Islet precursor cell (in vitro differentiated cells): ENCODE results near the gene PIAS4.

Experiments used
- DNase-seq: peaks from one replicate; pipeline ENCODE4 v3.0.0-alpha.2; 2018

The PIAS4 gene

DNA sequence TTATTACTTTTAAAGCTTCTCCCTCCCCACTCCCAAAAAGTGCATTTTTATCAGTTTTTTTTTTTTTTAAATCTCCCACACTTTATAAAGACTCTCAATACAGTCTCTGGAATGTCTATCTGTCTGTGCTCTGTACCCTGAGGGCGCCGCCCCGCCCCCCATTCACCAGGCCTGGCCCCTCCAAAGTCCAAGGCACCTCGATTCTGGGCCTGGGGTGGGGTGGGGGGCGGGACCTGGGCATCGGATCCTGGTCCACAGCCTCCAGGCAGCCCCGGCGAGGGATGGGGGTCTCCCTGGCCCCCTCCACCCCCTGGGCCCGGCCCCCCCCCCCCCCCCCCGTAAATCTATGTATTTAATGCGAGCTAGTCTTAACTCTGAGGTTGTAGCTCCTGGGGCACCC is 35.9 kb downstream of the PIAS4 start:
- no peak for DNase-seq

DNA sequence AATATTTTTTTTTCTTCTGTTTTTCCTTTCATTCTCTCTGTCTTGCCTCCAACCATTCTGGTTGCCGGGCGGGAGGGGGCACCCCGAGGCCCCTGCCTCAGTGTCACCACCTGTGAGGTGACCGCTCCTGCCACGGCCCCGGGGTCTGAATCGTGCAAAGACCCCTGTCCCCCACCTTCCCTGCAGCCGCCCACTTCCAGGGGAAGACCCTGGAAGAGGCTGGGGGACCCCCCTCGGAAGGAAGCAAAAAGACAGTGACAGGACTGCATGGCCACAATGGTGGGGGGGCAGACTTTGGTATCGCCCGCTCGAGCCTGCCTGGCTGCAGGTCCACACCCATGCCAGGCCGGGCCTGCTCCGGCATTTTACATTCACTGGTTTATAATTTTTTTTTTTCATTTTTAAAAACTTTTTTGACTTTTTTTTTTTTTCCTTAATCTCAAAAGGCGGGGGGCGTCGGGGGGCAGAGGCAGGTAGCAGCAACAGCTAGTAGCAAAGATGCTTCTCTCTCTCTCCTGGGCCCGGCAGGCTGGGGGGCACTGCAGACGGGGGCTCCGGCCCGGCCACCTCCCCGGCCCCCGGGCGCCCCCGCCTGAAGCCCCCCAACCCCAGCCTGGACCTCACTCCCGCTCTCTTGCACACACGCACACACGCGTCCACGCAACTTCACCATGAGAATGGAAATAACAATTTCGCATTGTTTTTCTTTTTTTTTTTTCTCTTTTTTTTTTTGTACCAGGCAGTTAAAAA is 36.6 kb downstream of the PIAS4 start:
- DNase-seq = no peak

DNA sequence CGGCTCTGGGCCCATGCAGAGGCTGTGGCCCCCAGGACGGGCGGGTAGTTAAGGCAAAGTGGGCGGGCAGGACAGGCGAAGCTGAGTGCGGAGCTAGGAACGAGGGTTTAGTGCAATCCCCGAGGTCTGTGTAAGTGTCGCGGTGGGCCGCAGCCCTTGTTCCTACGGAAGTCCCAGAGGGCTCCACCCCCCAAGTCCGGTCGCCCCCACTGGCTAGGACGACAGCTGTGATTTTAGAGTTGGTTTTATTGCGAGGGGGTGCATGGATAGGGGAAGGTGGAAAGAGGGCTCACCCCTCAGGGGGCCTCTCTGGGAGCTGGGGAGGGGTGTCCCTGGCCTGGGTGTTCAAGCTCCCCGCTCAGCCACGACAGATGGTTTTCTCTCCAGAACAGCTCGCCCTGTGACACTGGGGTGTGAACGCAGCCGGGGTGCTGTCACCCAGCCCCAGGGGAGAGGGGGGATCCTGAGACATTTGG is 37.5 kb downstream of the PIAS4 start:
- no peak for DNase-seq

DNA sequence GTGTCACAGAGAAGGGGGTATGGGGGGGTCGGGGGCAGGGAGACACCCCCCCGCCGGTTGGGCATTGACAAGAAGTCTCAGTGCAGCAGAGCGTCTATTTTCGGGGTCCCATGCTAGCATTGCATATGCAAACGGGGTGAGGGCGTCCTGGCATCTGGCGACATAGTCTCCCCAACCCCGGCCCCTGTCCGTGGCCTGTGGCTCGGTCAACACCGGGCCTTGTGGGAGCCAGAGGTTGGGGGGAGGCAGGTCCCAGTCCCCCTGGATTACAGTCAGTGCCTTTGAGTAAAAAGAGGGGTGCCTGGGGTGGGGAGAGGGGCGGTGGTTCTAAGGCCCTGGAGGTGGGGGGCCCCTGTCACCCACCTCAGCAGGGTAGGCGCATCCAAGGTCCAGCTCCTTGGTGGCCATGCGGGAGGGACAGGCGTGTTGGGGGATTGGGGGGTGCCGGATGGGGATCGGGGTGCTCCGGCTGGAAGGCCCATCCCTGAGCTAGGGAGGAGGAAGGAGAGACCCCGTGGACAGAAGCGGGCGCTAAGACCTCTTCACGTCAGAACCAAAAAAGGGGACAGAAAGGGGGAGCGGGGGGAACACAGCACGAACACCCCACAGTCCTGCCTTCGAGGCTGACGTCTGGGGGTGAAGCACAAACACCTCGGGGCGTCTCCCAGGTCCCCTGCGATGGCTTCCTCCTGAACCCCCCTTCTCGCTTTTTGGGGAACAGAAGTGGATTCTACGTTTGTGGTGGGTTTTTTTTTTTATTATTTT is 38.2 kb downstream of the PIAS4 start:
- DNase-seq = no peak

DNA sequence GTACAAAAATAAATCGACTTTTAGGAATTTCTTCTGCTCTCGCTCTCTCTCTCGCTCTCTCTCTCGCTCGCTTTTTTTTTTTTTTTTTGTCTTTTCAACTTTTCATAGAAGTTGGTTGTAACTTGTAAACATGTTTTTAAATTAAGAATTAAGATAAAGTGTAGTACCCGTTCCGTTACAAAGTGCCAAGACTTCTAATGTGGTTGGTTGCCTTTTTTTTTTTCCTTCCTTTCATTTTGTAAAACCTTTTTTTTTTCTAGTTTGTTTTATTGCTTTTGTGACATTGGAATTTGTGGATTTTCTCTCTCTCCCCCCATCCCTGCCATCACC is 38.8 kb downstream of the PIAS4 start:
- no peak for DNase-seq

DNA sequence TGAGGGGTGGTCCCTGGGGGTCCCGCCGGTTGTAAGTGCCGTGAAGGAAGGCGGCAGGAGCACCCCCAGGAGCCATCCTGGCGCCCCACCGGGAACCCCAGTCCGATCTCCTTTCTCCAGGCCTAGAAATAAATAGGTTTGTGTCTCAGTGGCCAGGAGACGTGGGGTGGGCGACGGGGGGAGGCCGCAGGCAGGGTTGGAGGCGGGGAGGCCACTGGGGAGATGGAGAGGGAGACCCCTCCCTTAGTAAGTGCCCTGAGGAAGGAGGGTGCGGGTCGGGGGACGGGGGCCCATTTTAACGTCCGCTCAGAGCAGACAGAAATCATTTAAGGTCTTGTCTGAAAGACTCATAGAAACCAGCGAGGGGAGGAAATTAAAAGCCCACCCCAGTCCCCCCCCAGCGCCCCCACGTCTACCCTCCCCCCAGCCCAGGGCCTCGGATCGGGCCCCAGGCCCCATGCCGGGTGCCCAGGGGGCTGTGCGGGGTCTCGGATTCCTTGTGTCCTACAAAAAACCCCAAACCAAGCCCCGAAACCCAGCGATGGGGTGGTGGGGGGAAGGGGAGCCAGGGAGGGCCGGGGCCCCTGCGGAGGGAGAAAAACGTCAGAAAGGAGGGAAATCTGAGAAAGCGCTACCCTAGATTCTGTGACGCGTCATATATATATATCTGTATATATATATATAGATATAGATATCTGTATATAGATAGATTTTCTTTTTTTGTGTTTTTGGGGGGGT is 39.6 kb downstream of the PIAS4 start:
- no peak for DNase-seq

DNA sequence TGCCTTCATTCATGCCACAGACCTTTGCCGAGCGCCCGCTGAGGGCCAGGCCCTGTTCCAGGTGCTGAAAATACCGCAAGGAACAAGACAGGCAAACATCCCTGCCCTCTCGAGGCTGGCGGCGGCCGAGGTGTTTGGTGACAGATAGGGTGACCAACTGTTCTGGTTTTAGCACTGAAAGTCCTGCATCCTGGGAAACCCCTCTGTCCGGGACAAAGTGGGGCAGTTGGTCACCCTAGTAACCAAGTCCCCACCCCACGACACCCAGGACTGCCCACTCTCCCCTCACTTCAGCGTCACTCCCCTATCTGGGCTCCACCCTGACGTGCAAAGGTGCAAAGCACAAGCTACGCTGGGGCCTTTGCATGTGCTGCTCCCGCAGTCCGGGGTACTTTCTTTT is 41.9 kb downstream of the PIAS4 start:
- DNase-seq = no peak

DNA sequence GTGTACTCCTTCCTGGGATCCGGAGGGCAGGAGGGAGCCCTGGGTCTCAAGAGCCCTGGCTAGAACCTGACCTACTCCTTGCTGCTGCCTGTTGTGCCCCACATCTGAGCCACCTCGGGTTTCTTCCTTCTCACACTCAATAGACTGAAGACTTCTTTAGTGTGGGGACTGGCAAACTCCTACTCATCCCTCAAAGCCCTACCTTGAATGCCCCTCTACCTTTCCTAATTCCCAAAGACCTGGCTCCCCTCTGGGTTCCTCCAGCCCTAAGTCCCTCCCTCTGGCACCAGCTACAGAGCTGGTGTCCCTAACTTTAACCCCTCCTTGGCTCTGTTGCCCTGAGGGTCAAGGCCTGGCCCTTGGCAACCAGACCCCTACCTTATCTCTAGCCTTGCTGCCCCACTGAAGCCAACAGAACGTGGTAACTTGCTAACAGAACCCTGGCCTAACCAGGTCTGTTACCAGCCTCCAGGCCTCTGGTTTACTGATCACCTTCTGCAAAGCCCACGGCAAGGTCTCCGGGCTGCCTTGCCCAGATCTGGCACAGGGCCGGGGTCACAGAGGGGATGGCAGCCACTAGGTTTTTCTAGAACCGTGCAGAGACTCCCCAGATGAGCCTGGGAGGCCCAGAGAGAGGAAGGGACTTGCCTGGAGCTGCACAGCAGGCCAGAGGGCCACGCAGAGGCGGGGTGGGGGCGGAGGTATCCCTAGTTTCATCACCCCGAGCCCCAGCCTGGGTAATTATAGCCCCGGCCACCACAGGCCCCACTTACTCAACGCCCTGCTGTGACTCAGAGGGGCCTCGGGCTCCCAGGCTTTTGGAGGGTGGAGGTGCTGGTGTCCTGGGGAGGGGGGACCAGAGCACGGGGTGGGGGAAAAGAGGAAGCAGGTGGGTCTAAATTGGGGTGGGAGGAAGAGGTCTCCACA is 43.9 kb downstream of the PIAS4 start:
- DNase-seq = no peak

DNA sequence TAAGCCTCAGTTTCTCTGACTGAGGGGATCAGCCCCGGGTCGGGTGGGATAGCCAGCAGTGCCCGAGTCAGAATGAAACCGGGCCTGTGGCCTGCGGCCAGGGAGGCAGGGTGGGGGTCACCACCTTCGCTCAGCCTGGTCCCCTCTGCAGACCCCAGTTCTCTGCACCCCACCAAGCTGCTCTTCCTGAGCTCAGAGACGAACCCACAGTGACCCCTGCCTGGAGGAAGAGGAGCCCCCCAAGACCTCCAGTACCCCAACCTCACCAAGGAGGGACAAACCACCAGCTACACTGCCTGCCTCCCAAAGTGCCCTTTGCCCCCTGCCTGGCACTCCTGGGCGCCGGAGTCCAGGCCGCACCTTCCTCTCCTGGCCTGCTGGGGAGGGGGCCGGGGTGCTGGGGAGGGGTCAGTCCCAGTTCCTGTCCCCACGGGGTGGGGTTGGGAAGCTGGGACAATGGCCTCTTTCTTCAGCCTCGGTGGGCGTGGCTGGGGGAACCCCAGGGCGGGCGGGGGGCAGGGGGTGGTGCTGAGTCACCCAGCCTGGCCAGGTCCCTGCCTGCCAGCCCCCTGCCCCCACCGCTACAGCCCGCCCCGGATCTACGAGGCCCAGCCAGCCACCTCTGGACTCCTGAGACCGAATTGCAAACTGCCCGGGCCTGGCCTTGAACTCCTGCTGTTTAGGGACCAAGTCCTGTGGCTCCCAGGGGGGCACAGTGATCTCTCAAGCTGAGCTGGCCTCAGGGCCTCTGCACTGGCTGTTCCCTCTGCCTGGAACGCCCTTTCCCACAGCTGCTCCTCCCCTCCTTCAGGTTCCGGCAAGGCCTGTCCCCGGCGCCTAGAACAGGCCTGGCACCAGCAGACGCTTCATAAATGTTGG is 44.8 kb downstream of the PIAS4 start:
- peak; percentile 74 for DNase-seq

DNA sequence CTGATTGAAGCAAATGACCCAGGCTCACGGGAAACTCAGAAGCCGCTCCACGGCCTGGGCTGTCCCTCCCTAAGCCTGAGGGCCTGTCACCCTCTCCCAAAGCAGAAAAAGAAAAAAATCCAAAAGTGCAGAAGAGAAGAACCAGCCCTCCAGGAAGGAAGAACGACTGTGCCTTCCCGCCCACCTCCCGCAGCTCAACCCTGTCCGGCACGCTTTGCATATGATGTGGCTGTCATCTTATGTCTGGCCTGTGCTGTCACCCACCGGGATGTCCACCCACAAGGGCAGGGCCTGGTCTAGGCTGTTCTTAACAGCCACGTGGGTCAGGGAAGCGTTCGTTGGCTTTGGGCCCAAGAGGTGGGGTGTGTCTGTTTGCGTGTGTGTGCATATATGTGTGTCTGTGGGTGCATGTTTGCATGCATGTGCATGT is 45.5 kb downstream of the PIAS4 start:
- no peak for DNase-seq

DNA sequence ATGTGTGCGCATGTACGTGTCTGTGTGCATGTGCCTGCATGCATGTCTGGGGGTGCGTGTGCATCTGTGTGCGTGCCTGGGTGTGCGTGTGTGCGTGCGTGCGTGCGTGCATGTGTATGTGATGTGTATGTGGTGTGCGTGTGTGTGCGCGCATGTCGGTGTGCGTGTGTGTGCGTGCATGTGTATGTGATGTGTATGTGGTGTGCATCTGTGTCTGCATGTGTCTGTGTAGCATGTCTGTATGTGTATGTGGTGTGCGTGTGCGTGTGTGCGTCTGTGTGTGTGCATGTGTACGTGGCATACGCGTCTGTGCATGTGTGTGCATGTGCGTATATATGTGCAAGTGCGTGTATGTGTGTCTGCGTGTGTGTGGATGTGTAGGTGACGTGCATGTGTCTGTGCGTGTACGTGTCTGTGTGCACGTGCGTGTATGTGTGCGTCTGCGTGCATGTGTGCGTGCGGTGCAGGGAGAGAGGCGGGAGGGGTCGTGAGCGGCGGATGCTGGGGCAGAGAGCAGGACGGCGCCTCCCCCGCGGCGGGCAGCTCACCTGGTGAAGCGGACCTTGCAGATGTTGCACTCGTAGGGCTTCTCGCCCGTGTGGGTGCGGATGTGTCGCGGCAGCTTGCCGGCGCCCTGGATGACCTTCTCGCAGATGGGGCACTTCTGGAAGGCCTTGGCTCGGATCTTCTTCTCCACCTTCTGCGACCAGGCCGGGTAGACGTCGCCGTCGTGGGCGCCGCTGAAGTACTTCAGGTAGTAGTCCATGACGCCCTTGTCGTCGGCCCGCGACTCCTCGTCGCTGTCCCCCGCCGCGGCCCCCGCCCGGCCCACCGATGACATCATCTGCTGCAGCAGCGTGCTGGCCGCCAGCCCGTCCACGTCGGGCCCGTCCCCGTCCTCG is 46.1 kb downstream of the PIAS4 start:
- no peak for DNase-seq

DNA sequence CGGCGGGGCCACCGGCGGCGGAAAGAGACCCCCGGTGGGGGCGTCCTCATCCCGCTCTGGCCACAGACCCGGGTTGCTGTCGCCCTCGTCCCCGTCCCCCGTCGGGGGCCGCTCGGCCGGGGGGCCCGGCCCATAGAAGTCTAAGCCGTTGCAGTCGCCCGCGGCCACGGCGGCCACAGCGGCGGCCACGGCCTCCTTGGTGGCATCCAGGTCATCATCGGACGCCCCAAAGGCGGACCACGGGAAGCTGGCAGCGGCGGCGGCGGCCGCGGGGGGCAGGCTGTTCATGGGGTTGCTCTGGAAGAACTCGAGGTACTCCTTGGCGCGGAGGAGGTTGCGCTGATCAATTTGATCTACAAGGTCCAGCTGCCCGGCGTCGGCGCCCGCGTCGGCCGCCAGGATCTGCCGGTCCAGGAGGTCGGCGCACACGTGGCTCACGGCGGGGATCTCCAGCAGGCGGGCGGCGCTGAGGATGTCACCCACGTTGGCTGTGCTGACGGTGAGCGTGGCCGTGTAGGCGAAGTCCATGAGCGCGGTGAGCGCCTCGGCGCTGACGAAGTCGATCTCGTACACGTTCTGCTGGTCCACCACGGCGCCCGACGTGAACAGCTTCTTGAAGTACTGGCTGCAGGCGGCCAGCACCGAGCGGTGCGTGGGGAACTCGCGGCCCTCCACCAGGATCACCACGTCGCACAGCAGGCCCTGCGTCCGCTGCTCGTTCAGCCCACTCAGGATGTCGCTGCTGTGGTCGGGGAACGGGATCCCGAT is 47.1 kb downstream of the PIAS4 start:
- DNase-seq = no peak

DNA sequence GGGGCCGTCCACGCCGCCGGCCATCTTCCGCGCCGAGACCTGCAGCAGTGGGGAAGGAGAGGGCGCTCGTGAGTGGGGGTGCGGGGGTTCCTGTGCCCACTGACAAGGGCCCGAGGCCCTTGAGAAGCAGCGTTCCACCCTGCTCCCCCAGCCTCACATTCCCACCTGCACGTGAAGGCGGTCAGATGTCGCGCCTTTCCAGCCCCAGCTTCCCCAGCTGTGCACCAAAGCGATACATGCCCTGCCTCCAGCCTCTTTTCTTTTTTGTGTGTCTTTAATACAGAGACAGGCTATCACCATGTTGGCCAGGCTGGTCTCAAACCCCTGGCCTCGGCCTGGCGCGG is 47.6 kb downstream of the PIAS4 start:
- DNase-seq = no peak

DNA sequence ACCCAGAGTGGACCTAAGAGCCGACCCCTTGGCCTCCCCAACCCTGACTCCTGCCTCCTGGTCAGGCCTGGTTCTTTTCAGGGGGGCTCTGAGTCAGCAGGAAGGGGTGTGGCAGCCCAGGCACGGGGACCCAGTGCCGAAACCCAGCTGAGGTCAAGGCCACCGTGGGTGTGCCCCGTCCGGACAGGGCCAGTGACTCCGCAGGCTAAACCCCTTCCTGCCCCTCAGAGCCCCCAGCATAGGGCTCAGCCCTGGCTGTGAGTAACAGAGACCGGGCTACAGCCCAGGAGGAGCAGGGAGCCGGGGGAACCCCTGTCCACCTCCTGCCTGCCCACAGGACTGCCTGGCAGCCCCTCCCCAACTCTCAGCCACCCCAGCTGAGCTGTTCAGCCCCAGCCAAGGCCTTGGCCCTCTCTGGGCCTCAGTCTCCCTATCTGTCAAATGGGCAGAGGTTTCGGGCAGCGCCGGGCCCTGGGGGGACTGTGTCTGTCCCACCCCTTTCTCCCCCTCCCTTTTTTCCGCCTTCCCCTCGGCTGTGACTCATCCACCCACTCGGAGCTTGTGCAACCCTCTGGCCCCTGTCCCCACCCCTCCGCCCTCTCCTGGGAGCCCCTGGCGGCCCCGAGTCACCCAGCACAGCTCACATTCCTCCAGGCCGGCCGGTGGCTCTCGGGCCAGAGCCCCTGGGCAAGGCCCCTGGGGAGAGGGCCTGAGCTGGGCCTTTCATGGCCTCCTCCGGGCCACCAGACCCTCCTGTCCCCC is 50.6 kb downstream of the PIAS4 start:
- DNase-seq = peak; percentile 93

DNA sequence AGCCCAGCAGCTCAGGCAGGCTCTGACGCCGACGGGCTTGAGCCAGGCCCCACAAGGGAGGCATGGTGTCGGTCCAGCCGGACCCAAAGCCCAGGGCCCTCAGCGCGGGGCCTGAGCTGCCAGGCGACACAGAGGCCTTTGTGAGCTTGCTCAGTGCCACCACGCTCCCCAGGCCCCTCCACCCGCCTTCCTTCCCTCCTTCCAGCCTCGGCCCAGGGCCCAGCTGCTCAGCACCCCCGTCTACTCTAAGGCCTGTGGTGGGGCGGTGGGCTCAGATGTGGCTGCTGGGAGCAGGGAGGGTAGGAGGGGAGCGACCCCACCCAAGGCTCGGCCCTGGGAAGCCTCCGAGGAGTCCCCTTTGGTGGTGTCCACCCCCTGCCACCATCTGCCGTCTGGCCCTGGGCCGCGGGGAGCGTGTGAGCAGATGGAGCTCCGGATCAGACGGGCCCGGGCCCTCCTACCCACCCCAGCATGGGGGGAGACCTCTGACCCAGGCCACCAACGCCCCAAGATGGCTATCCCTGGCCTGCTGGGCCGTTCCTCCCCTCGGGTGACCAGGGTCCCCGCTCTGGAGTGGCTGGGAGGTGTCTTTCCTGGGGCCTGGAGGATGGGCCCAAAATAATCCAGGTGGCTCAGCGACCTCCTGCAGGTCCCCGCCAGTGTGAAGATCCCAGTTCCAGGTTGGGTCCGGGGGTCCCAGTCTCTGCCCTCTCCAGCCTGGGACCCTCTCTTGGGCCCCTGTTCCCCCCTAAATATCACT is 51.3 kb downstream of the PIAS4 start:
- no peak for DNase-seq

DNA sequence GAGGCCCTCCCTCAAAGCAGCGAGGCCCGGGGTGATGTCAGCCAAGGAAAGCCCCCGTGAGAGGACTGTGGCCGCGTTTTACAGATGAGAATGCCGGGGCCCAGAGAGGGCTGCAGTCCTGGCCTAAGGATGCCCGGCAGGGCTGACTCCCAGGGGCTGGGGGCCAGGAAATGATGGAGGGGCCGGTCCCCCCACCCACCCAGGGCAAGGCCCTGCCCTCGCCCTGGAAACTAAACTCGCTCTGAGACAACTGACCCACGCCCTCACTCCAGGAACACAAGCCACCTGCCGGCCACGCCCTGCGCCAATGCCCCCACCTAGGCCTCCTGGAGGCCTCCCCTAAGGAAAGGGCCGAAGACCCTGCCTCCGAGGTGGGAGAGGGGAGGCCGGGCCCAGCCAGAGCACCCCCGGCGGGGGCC is 51.9 kb downstream of the PIAS4 start:
- DNase-seq = no peak

DNA sequence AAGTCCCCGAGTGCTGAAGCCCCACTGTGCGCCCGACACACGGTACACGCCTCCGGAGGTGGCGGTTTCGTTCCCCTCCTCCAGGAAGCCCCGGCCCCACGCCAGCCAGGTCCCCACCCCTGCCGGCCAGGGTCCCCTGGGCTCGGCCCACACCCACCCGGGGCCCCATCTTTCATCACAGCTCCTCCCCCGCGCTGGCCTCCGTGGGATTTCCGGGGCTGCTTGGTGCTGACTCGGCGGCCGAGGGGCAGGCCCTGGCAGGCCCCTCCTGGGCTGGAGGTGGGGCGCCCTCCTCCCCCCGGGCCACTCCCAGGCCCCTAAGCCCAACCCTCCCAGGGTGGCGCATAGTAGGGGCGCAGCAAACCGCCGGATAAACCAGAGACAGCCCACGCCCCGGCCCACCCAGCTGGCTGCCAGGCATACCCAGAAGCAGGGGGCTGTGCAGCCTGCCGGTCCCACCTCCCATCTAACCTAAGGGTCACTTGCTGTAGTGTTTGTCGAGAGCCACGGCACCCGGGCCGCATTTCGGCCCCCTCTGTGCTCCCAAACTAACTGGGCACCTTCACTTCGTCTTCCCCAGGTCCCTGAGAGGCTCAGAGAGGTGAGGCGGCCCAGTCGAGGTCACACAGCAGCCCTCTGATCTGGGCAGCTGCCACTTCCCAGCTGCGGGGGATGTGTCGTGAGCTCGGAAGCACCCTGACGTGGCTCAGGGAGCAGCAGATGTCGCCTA is 52.5 kb downstream of the PIAS4 start:
- no peak for DNase-seq
